Rectal smooth muscle tissue (tissue), 1 donor: ENCODE data around the gene GAA.

Experiments
- H3K27ac ChIP-seq: one replicate; pipeline ENCODE4 v1.7.0; 2013; ENCODE audit warnings: low read depth, low read length, inconsistent platforms
- H3K27me3 ChIP-seq: one replicate; pipeline ENCODE4 v1.7.0; 2013; ENCODE audit warnings: low read length; ENCODE audit not compliant: control insufficient read depth, insufficient read depth
- H3K36me3 ChIP-seq: one replicate; pipeline ENCODE4 v1.7.0; 2013; ENCODE audit warnings: low read length; ENCODE audit not compliant: control insufficient read depth, insufficient read depth
- H3K4me1 ChIP-seq: one replicate; pipeline ENCODE4 v1.7.0; 2013; ENCODE audit warnings: low read length; ENCODE audit not compliant: control insufficient read depth, insufficient read depth
- H3K4me3 ChIP-seq: one replicate; pipeline ENCODE4 v1.7.0; 2013; ENCODE audit warnings: low read length
- H3K9ac ChIP-seq: one replicate; pipeline ENCODE4 v1.7.0; 2013; ENCODE audit warnings: low read length

GAA gene

GRCh38 chr17:80068301-80069222 lies 32.8 kb upstream of the GAA start:
- Histone ChIP-seq H3K4me3 (no peak overlapping the region), H3K27me3 (no peaks in the 10 kb centered on the region), H3K9ac (no peak overlapping the region), H3K4me1 (peaks cover 18% of the 10 kb centered on the region), H3K36me3 (no peaks in the 10 kb centered on the region), H3K27ac (peak overlapping the region; percentile 50)

- Histone ChIP-seq H3K9ac (no peak overlapping the region), H3K4me3 (peak overlapping the region; percentile 62), H3K27ac (peak overlapping the region; percentile 84), H3K4me1 (peaks cover 18% of the 10 kb centered on the region), H3K36me3 (no peaks in the 10 kb centered on the region), H3K27me3 (no peaks in the 10 kb centered on the region)
Measured at GRCh38 chr17:80070375-80071115, 30.8 kb upstream of the GAA start.

- no peaks in the 10 kb centered on the region for H3K36me3 ChIP-seq
- peaks cover 18% of the 10 kb centered on the region for H3K4me1 ChIP-seq
- H3K27me3 ChIP-seq: no peaks in the 10 kb centered on the region
- H3K9ac ChIP-seq: no peak overlapping the region
- peak overlapping the region; percentile 84 for H3K27ac ChIP-seq
- H3K4me3 ChIP-seq: peak overlapping the region; percentile 62
Measured at GRCh38 chr17:80071116-80071841, 30.1 kb upstream of the GAA start.

GRCh38 chr17:80072410-80072809 lies 29.0 kb upstream of the GAA start:
- H3K9ac ChIP-seq: no peak overlapping the region
- no peak overlapping the region for H3K4me3 ChIP-seq
- H3K27me3 ChIP-seq: no peaks in the 10 kb centered on the region
- H3K36me3 ChIP-seq: no peaks in the 10 kb centered on the region
- H3K4me1 ChIP-seq: peaks cover 18% of the 10 kb centered on the region
- H3K27ac ChIP-seq: no peak overlapping the region

- Histone ChIP-seq H3K36me3 (no peaks in the 10 kb centered on the region), H3K4me3 (no peak overlapping the region), H3K4me1 (no peaks in the 10 kb centered on the region), H3K27ac (no peak overlapping the region), H3K9ac (no peak overlapping the region), H3K27me3 (no peaks in the 10 kb centered on the region)
Measured at GRCh38 chr17:80080081-80080480, 21.3 kb upstream of the GAA start.

GRCh38 chr17:80081596-80081995 lies 19.8 kb upstream of the GAA start:
- H3K9ac ChIP-seq: no peak overlapping the region
- H3K36me3 ChIP-seq: no peaks in the 10 kb centered on the region
- H3K27me3 ChIP-seq: no peaks in the 10 kb centered on the region
- no peak overlapping the region for H3K4me3 ChIP-seq
- H3K4me1 ChIP-seq: no peaks in the 10 kb centered on the region
- no peak overlapping the region for H3K27ac ChIP-seq

- Histone ChIP-seq H3K27me3 (no peaks in the 10 kb centered on the region), H3K9ac (no peak overlapping the region), H3K27ac (no peak overlapping the region), H3K4me1 (no peaks in the 10 kb centered on the region), H3K36me3 (no peaks in the 10 kb centered on the region), H3K4me3 (no peak overlapping the region)
Measured at GRCh38 chr17:80082403-80083135, 18.8 kb upstream of the GAA start.

- no peaks in the 10 kb centered on the region for H3K27me3 ChIP-seq
- no peaks in the 10 kb centered on the region for H3K36me3 ChIP-seq
- no peak overlapping the region for H3K27ac ChIP-seq
- H3K9ac ChIP-seq: no peak overlapping the region
- no peaks in the 10 kb centered on the region for H3K4me1 ChIP-seq
- H3K4me3 ChIP-seq: no peak overlapping the region
Measured at GRCh38 chr17:80083136-80083661, 18.2 kb upstream of the GAA start.

- Histone ChIP-seq H3K9ac (no peak overlapping the region), H3K4me1 (no peaks in the 10 kb centered on the region), H3K4me3 (no peak overlapping the region), H3K27me3 (no peaks in the 10 kb centered on the region), H3K36me3 (no peaks in the 10 kb centered on the region), H3K27ac (no peak overlapping the region)
Measured at GRCh38 chr17:80084773-80085172, 16.6 kb upstream of the GAA start.

GRCh38 chr17:80086081-80086480 lies 15.3 kb upstream of the GAA start:
- no peaks in the 10 kb centered on the region for H3K4me1 ChIP-seq
- no peak overlapping the region for H3K27ac ChIP-seq
- no peak overlapping the region for H3K9ac ChIP-seq

GRCh38 chr17:80086616-80087015 lies 14.8 kb upstream of the GAA start:
- Histone ChIP-seq H3K36me3 (no peaks in the 10 kb centered on the region), H3K4me1 (no peaks in the 10 kb centered on the region), H3K27ac (no peak overlapping the region), H3K4me3 (no peak overlapping the region), H3K9ac (no peak overlapping the region), H3K27me3 (no peaks in the 10 kb centered on the region)

More at GRCh38 chr17:80086081-80086480, 15.3 kb upstream of the GAA start:
- H3K27me3 ChIP-seq: no peaks in the 10 kb centered on the region
- no peaks in the 10 kb centered on the region for H3K36me3 ChIP-seq
- no peak overlapping the region for H3K4me3 ChIP-seq
